Gastroesophageal sphincter (tissue), 3 donors: ENCODE results near the gene THAP9.

ENCODE experiments used
- CTCF ChIP-seq, 4 experiments: fragments of 200-600 bp in 2 of 4; fragments of 450-650 bp in 2 of 4; sonication (generic) in 1 of 4; IDR thresholded peaks; one replicate each; pipeline ENCODE4 v1.5.1; 2017 to 2019; ENCODE audit warnings: antibody characterized with exemption in 4 of 4, mild to moderate bottlenecking in 2 of 4, moderate library complexity in 2 of 4
- EP300 ChIP-seq: sonication (generic); formaldehyde crosslinking; IDR thresholded peaks from one replicate; pipeline ENCODE4 v1.6.1; 2017; ENCODE audit warnings: antibody characterized with exemption, mild to moderate bottlenecking

GRCh38 chr4:82899374-82900065 lies 1.0 kb upstream of the THAP9 start:
- TF ChIP-seq EP300 (no peak), CTCF (IDR thresholded peaks at IDR 0.05) (no peak)
